ENCODE results near the gene TEX30. TPM values are rescaled to one million over a fixed set of nuclear protein-coding genes. Genes with fewer than 3 reads are reported as not detected.

Gene TEX30
- total RNA-seq, 2 experiments from 2014 or later = 4.6 to 6.3 TPM

GRCh38 chr13:102771298-102772041 is 2.1 kb downstream of the TEX30 start:
- ATAC-seq (ENCODE audit: poor library complexity) (no peak), DNase-seq (peak in 1 of 14 experiments; percentile 5)
- ChIA-PET CTCF (no interaction called here), POLR2A (interaction anchor here (5.6 kb wide), 1 partner anchor 177 kb away, joined by 95 read pairs; the partner anchor contains the start of gene TPP2)
- intact Hi-C loops (cut with DNase I, micrococcal nuclease) = loop anchor here (2.0 to 10.0 kb wide), 7 partner anchors 29 to 379 kb away; partner anchors contain the start of gene TPP2 (in 2 of the 2)
- no peak overlapping the region for H3K27ac ChIP-seq (ENCODE audit: low read depth in 1 of 2, low read length in 2 of 2)
- H3K4me3 ChIP-seq (ENCODE audit: low read length) = no peak overlapping the region
- H3K36me3 ChIP-seq (ENCODE audit: insufficient read depth, low read length) = no peaks in the 10 kb centered on the region
- H3K27ac Mint-ChIP-seq = peak overlapping the region; percentile 6
- peaks cover 43% of the 10 kb centered on the region for H3K4me1 Mint-ChIP-seq (ENCODE audit: low read depth)
- peaks cover 4% of the 10 kb centered on the region for H3K36me3 Mint-ChIP-seq (ENCODE audit: low read depth)
- no peaks in the 10 kb centered on the region for H3K27me3 ChIP-seq (ENCODE audit: control insufficient read depth in 1 of 2, insufficient read depth in 2 of 2, low read length in 2 of 2)
- peaks cover 20% of the 10 kb centered on the region for H3K4me1 ChIP-seq (ENCODE audit: insufficient read depth, low read length)
- H3K4me3 Mint-ChIP-seq = peak overlapping the region; percentile 97
- TF ChIP-seq, protein P1, sequence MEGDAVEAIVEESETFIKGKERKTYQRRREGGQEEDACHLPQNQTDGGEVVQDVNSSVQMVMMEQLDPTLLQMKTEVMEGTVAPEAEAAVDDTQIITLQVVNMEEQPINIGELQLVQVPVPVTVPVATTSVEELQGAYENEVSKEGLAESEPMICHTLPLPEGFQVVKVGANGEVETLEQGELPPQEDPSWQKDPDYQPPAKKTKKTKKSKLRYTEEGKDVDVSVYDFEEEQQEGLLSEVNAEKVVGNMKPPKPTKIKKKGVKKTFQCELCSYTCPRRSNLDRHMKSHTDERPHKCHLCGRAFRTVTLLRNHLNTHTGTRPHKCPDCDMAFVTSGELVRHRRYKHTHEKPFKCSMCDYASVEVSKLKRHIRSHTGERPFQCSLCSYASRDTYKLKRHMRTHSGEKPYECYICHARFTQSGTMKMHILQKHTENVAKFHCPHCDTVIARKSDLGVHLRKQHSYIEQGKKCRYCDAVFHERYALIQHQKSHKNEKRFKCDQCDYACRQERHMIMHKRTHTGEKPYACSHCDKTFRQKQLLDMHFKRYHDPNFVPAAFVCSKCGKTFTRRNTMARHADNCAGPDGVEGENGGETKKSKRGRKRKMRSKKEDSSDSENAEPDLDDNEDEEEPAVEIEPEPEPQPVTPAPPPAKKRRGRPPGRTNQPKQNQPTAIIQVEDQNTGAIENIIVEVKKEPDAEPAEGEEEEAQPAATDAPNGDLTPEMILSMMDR (IDR thresholded peaks at IDR 0.05) = no peak
- no peaks in the 10 kb centered on the region for H3K9me3 Mint-ChIP-seq
- no peaks in the 10 kb centered on the region for H3K9me3 ChIP-seq (ENCODE audit: control insufficient read depth in 1 of 2, insufficient read depth in 1 of 2, low read length in 2 of 2)
- H3K27me3 Mint-ChIP-seq = no peaks in the 10 kb centered on the region

DNA sequence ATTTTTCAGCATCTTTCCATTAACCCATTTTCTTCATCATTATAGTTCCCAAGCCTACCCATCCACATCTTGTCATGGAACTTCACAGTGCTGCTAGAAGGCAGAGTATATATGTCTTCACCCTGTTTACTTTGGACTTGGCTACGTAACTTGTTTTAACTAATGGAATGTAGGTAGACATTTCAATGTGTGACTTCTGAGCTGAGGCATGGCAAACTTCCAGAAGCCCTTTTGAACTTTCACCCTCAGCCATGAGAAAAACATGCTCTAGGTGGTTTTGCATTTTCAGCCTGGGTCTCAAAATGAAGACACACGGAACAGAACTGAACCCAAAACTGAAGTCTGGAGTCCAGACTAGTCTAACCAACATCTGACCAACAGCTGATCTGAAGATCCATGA is 3.2 kb downstream of the TEX30 start:
- Histone ChIP-seq H3K4me3 (ENCODE audit: low read length) (no peak overlapping the region), H3K9me3 (ENCODE audit: control insufficient read depth in 1 of 2, insufficient read depth in 1 of 2, low read length in 2 of 2) (no peaks in the 10 kb centered on the region), H3K27me3 (ENCODE audit: control insufficient read depth in 1 of 2, insufficient read depth in 2 of 2, low read length in 2 of 2) (no peaks in the 10 kb centered on the region), H3K4me1 (ENCODE audit: insufficient read depth, low read length) (peaks cover 20% of the 10 kb centered on the region), H3K27ac (ENCODE audit: low read depth in 1 of 2, low read length in 2 of 2) (no peak overlapping the region), H3K36me3 (ENCODE audit: insufficient read depth, low read length) (no peaks in the 10 kb centered on the region)
- ChIA-PET POLR2A (no interaction called here), CTCF (interaction anchor here (0.6 kb wide), 1 partner anchor 30 kb away, joined by 4 read pairs; no protein-coding TSS in a partner anchor)
- no peak overlapping the region for H3K27ac Mint-ChIP-seq
- H3K4me3 Mint-ChIP-seq = no peak overlapping the region
- peaks cover 4% of the 10 kb centered on the region for H3K36me3 Mint-ChIP-seq (ENCODE audit: low read depth)
- no peaks in the 10 kb centered on the region for H3K9me3 Mint-ChIP-seq
- intact Hi-C loops (cut with DNase I, micrococcal nuclease) = loop anchor here (1.0 to 10.0 kb wide), 5 partner anchors 86 to 378 kb away; partner anchors contain the start of gene TPP2 (in 1 of the 2)
- TF ChIP-seq, protein P1 (IDR thresholded peaks at IDR 0.05) = no peak
- H3K4me1 Mint-ChIP-seq (ENCODE audit: low read depth) = peaks cover 43% of the 10 kb centered on the region
- ATAC-seq (ENCODE audit: poor library complexity) (no peak), DNase-seq (no peak)
- H3K27me3 Mint-ChIP-seq = no peaks in the 10 kb centered on the region

- DNase-seq = no peak
- H3K9me3 Mint-ChIP-seq = no peaks in the 10 kb centered on the region
- intact Hi-C loops (cut with DNase I, micrococcal nuclease) = loop anchor here (1.0 to 10.0 kb wide), 5 partner anchors 85 to 377 kb away; partner anchors contain the start of gene TPP2 (in 1 of the 2)
Measured at GRCh38 chr13:102769679-102770078, 3.9 kb downstream of the TEX30 start.

More at GRCh38 chr13:102769679-102770078, 3.9 kb downstream of the TEX30 start:
- no peak overlapping the region for H3K27ac Mint-ChIP-seq
- Histone ChIP-seq H3K9me3 (ENCODE audit: control insufficient read depth in 1 of 2, insufficient read depth in 1 of 2, low read length in 2 of 2) (no peaks in the 10 kb centered on the region), H3K36me3 (ENCODE audit: insufficient read depth, low read length) (no peaks in the 10 kb centered on the region), H3K27ac (ENCODE audit: low read depth in 1 of 2, low read length in 2 of 2) (no peak overlapping the region), H3K27me3 (ENCODE audit: control insufficient read depth in 1 of 2, insufficient read depth in 2 of 2, low read length in 2 of 2) (no peaks in the 10 kb centered on the region), H3K4me1 (ENCODE audit: insufficient read depth, low read length) (peaks cover 20% of the 10 kb centered on the region), H3K4me3 (ENCODE audit: low read length) (no peak overlapping the region)
- H3K4me3 Mint-ChIP-seq = no peak overlapping the region
- CTCF ChIA-PET = interaction anchor here (1.0 kb wide), 1 partner anchor 78 kb away, joined by 3 read pairs; no protein-coding TSS in a partner anchor
- ATAC-seq (ENCODE audit: poor library complexity) = no peak
- H3K27me3 Mint-ChIP-seq = no peaks in the 10 kb centered on the region
- H3K36me3 Mint-ChIP-seq (ENCODE audit: low read depth) = peaks cover 4% of the 10 kb centered on the region
- POLR2A ChIA-PET = no interaction called here
- H3K4me1 Mint-ChIP-seq (ENCODE audit: low read depth) = peaks cover 39% of the 10 kb centered on the region
- TF ChIP-seq, protein P1 (IDR thresholded peaks at IDR 0.05) = peak; percentile 9

All from CD4-positive, alpha-beta T cell (primary cell).